HuH-7 (cell line): Measurements from ENCODE around the gene PAX7.

ENCODE experiments used
- DNase-seq: peaks from one replicate; pipeline ENCODE4 v3.0.0; 2011; ENCODE audit warnings: low spot score

The PAX7 gene

GRCh38 chr1:18703041-18703621 is 72.5 kb downstream of the PAX7 start:
- no peak for DNase-seq

DNA sequence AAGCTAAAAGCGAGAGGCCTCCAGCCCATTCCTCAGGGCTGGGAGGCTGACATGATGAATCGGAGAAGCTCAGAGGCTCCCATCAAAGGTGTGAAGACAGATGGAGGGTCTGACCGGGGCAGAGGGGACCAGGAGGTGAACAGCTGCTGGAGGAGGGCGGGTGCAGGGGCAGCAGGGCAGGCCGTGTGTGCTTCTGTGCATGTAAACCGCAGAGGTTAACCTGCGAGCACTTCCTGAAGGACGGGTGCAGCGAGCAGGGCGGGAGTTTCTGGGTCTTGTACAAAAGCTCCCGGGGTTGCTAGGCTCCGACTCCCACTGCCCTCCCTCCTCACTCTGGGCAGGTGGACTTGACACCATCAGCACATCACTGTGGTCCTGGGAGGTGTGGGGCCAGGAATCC is 75.2 kb downstream of the PAX7 start:
- no peak for DNase-seq

DNA sequence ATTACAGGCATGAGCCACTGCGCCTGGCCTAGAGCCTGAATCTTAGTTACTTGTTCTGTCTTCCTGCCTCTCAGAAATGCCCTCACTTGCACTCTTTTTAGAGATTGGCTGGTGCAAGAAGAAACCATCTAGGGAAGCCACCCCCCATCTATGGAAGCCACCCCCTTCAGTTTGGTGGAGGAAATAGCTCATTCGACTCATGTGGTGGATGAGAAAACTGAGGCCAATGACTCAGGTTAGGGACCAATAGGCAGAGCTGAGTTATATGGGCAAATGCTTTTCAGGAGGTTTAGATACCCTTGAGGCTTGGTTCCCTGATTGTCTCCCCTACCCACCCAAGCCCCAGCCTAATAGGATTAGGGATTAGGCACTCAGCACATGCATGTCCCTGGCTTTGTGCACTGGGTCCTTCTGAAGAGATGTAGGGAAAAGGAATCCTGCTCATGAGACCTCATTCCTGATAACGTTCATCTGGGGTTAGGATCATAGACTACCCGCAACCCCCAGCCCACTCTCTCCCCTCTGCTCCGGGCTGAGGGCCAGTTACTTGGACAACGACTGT is 77.1 kb downstream of the PAX7 start:
- no peak for DNase-seq

GRCh38 chr1:18710002-18710401 is 79.4 kb downstream of the PAX7 start:
- no peak for DNase-seq

GRCh38 chr1:18711003-18711402 is 80.4 kb downstream of the PAX7 start:
- DNase-seq = no peak

DNA sequence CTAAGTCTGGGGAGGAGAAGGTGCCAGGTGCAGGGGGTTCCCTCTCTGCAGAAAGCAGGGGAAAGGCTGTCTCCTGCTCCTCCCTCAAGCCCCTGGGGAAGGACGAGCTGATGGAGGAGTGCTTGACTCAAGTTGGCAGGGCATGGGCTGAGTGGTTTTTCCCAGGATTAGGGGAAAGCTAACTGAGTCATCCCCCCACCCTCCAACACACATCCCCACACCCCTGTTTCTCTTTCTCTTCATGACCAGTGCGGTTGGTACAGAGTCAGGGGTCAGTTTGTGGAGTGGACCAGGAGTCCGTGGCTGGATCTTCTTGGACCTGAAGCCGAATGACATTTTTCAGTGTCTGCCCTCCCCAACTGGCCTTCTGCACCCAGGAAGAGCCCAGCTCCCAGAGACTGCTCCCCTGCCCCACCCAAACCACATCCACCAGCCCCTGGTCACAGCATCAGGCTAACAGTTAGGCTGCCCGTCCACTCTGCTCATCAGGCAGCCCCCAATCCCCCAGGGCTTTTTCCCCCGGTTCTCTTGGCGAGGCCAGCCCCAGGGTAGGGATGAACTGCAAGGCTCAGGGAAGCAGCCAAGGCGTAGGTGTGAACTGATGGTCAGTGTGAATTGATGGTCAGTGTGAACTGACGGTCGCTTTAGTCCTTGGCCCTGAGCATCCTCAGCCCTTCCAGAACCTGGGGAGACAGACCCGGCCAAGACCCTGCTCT is 81.0 kb downstream of the PAX7 start:
- DNase-seq = no peak

DNA sequence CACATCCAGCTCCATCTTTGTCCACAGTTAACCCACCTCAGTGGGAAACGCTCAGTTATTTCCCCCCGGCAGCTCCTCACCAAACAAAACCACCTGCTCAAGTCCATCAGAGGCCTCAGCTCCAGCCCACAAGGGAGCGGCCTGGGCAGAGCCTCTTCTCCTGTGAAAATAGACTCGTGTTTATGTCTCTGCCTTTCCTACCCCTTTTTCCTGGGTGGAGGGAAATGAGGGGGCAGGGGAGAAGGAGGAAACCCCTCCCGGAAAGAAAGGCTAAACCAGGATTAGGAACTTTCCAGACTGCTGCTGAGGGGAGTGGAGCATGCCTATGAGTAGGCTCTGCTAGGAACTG is 81.6 kb downstream of the PAX7 start:
- DNase-seq = no peak

- DNase-seq = no peak
Observed at GRCh38 chr1:18714404-18715175, 83.9 kb downstream of the PAX7 start.

DNA sequence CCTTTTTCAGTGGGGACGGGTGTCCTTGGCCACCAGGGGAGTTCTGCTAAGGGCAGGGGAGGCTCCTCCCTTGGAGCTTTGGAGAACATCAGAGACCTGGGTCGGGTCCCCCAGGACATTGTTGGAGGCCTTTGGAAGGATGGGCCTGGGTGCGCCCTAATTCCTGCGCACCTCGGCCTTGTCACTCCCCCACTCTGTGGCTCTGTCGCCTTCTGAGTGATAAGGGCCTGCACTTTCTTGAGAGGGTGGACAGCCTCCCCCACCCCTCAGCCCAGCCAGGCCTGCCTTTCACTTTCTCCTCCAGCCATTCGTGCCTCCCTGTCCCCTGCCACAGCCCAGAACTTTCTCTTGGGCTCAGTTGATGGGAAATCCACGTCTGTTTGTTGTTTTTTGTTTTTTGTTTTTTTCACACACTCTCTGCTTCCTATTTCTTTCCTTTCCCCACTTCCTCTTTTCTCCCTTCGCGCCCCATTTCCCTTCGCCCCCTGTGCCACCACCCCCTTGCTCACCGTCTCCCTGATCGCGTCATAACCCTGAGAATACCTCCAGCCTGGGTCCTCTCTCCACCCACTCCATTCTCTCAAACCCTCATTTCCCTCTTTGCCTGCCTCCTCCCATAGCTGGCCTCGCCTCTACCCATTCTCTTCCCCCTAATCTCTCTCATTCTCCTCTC is 85.6 kb downstream of the PAX7 start:
- DNase-seq = no peak

GRCh38 chr1:18716785-18717678 is 86.4 kb downstream of the PAX7 start:
- no peak for DNase-seq

DNA sequence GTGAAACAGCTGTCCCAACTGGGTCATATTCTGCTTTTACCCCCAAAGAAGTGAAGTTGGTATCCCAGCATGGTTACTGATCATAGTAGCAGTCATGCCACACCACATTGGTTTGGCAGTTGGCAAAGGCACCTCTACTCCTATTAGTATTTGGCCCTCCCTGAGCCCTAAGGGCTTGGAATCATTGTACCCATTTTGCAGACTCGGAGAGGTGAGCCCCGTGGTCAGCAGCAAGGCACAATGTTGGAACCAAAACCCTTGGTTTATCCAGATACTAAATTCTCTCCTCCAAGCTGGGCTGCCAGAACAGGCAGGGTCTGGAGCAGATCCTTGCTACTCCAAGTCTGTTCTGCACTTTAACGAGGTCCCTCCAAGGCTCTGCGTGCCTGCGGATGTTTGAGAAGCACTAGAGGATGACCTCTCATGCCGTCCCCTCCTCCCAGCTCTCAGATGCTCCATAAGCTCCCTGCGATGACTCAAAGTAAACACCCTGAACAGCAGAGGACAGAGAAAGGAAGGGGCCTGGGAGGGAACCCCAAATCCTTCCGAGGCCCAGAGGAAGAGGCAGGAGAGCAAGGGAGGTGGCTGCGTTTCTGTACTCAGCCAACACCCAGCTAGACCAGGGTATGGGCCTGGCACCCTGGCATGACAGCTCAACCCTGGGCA is 89.3 kb downstream of the PAX7 start:
- DNase-seq = no peak

- no peak for DNase-seq
Observed at GRCh38 chr1:18721041-18721440, 90.4 kb downstream of the PAX7 start.

DNA sequence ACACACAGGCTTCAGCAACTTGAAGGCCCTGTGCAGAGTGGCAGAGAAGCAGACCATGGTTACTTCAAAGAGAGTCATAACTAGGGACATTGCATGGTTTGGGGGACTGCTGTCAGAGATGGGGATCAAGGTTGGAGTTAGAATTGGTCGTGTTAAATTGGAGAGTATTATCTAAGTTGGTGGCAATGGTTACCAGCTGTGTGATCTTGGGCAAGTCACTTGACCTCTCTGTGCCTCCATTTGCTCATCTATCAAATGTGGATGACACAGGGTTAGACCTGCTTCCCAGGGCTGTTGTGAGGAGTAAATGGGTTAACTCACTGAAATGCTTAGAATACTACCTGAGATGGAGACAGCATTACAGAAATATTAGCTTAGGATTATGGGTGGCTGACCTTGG is 91.1 kb downstream of the PAX7 start:
- no peak for DNase-seq

DNA sequence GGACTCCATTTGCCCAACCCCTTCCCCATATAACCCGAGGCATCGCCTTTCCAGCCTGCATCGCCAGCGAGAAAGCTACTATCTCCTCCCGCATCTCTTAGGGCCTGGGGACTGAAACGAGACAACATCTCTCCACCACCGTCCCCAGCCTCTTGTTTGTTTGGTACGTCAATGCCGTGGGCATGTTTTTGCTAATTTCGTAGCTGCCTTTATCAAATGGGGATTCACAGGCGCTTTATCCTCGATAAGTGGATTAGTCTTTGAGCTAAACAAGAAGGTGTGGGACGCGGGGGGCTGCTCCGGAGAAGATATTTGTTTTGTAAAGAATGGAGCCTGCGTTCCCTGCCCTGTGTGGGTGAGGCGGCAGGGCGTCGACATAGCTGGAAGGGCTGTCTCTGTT is 91.6 kb downstream of the PAX7 start:
- DNase-seq = no peak

DNA sequence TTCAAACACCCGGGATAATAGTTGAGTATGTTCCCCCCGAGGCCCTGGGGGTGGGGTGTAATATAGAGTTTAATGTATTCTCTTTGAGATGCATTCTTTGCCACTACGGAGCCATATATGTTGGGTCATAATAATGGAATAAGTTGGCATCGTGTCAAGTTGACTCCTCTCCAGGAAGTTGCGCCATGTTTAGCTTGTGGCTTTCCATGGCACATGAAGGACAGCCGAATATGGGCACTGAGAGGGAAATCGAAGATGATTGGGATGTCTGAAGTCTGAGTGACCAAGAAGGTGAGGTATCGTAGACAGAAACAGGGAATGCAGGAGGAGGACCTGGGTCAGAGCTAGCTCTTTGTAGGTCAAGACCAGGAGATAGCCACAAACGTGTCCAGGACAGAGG is 92.6 kb downstream of the PAX7 start:
- DNase-seq = no peak

- no peak for DNase-seq
Observed at GRCh38 chr1:18723701-18724411, 93.2 kb downstream of the PAX7 start.

GRCh38 chr1:18724801-18725200 is 94.2 kb downstream of the PAX7 start:
- DNase-seq = no peak

DNA sequence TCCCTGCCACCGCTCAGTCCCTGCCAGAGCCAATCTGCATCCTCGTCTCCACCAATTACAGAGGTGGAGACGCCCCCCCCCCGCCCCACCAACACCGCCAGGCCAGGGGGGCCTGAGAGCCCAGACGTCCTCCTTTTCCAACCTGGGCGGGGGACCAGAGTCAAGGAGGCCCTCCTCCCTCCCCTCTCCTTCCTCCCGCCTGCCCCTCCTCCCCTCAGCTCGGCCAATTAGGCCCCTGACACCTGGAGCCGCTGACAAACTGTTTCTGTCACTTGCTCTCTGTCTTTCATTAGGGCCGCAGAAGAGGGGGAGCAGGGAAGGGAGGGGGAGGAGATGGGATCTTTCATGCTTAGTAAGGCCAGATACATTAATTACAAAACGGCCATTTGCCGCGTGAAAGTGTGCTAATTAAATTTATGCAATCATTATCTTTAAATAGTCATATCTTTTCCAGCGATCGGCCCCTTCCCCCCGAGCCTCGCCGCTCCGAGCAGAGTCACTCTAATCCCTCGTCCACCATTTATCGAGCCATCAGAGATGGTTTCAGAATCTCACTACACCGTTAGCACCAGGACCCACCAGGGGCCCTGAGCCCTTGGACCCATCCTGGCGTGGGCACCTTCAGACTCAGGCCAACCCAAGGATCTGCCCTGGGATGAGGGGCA is 94.7 kb downstream of the PAX7 start:
- no peak for DNase-seq

GRCh38 chr1:18726368-18726767 is 95.7 kb downstream of the PAX7 start:
- DNase-seq = no peak

DNA sequence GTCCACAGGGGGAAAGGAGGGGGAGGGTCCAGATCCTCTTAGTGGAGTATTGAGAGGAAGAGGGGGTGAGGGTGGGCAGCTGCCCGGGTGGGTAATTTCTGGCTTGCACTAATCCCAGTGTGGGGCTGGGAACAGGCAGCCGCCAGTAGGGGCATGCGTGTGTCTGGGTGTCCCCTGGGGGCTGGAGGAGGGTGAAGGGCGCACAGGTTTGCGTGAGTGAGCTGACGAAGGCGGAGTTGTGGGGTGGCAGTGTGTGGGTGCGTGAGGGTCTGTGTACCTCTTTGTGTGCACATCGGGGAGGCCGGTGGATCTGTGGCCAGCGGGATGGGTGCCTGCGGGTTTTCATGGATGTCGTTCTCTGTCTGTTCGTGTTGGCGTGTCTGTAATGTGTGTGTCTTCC is 97.3 kb downstream of the PAX7 start:
- no peak for DNase-seq
